GM19099 (cell line): ENCODE results near the gene LRRN3.

Experiments used
- POLR2A ChIP-seq: IDR thresholded peaks from 3 replicates; pipeline ENCODE4 v1.6.1; 2011; ENCODE audit warnings: low read depth; ENCODE audit not compliant: insufficient read length; ENCODE audit errors: extremely low read depth

LRRN3 gene

DNA sequence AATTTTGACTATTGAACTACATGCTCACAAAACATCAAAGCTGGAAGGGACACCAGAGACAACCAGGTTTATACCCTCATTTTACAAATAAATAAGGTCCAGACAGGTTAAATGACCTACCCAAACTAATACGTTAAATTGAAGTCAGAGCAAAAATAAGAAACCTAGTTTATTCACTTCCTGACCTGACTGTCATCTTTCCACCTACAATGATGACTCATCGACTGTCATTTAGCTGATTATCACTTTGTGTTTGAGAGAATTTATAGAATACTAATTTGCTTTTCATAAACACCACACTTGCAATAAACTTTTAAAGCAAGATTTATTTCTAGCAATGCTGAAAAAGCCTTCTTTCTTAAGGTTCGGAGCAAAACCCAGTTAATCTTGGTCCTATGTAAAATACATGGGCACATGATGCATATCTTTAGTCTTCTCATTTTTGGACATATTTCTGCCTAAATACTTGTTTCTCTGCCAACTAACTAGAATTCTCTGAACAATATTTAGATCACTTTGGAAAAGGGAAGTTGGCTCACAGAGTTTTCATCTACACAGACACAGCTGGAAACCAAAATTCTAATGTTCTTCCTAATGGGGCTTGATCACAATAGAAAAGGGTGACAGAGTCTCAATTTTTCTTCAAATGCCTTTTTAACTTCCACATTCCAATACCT lies 16.7 kb upstream of the LRRN3 start:
- TF ChIP-seq POLR2A = no peak

GRCh38 chr7:111074748-111075146 lies 16.2 kb upstream of the LRRN3 start:
- TF ChIP-seq POLR2A = no peak

- TF ChIP-seq POLR2A = no peak
Observed at GRCh38 chr7:111075498-111075897, 15.4 kb upstream of the LRRN3 start.

- no peak for TF ChIP-seq POLR2A
Observed at GRCh38 chr7:111076205-111076604, 14.7 kb upstream of the LRRN3 start.

DNA sequence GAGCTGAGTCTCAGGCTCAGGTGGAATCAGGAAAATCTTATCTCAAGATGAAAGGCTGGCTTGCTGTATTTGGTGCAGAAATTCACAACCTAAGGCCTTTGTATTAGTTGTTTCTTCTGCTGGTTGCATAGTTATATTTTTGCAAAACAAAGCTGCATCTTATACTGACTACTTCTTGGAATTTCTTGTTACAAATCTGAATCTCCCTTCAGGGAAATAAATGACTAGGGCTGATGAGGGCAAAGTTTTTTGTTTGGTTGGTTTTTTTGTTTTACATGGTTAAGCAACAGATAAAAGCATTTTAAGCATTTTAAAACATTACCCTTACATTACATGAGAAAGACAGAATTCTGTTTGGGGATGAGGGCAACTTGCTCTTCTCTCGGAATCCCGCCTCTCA lies 13.9 kb upstream of the LRRN3 start:
- no peak for TF ChIP-seq POLR2A

GRCh38 chr7:111080495-111081105 lies 10.3 kb upstream of the LRRN3 start:
- no peak for TF ChIP-seq POLR2A

DNA sequence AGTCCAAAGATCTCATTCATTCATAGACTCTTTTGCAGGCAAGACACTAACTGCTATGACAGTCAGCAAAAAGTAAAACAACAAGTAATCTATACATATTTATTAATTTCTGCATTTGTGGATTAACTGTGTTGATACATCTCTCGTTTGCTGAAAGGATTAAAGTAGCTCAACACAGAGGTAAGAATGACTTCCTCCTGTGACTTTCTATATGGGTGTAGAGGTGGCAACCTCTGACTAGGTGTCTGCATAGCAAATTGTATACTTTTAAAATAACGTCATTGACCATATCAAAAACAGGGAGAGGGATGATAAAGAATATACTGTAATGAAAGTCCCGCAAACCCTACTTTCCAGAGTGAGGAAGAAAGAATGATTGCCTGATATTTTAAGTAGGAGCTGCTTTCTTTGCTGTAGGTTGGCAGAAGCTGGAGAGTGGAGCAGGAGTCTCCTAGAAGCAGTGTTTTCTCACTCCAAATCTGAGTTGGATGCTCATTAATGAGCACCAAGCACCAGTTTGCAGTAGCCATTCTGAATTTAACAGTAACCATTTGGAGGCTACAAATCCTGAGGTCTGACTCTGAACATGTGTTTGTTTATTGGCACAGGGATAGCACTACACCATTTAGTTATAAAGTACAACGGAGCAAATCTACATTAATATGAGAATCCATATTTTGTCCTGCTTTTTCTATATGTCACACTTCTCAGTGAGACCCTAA lies 9.2 kb upstream of the LRRN3 start:
- no peak for TF ChIP-seq POLR2A

GRCh38 chr7:111082351-111082750 lies 8.6 kb upstream of the LRRN3 start:
- no peak for TF ChIP-seq POLR2A

DNA sequence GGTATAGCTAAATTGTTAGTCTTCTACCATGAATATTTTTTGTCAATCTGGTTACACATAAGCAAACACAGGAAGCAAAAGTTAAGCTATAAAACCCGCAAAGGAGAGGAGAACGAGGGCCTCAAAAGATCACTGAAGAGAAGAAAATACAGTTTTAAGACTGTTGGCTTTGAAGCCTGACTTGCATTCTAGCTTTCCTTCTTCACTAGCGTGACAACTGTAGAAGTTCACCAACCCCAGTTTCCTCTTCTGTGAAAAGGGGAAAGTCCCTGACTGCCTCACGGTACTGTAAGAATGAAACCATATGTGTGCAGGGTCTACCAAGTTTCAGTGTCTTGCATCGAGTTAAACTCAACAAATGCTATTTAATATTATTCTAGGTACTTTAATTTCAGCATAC lies 7.5 kb upstream of the LRRN3 start:
- no peak for TF ChIP-seq POLR2A

GRCh38 chr7:111085356-111085755 lies 5.6 kb upstream of the LRRN3 start:
- TF ChIP-seq POLR2A = no peak

DNA sequence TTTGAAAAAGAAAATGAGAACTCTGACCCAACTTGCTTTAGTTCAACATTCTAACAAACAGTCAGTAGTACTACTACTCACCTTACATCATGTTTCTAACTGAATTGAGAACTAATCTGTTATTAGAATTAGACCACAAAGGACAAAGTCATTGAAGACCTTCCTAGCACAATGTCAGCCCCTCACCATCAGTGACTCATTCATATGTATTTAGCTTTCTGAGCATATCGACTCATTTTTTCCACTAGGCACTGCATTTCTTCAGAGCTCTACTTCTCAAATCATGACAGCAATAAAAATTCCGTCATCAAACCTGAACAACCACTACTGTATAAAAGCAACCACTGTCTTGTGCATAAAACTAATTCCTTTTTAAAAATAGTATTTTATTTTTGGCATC lies 4.4 kb upstream of the LRRN3 start:
- no peak for TF ChIP-seq POLR2A

GRCh38 chr7:111088328-111088727 lies 2.6 kb upstream of the LRRN3 start:
- no peak for TF ChIP-seq POLR2A

DNA sequence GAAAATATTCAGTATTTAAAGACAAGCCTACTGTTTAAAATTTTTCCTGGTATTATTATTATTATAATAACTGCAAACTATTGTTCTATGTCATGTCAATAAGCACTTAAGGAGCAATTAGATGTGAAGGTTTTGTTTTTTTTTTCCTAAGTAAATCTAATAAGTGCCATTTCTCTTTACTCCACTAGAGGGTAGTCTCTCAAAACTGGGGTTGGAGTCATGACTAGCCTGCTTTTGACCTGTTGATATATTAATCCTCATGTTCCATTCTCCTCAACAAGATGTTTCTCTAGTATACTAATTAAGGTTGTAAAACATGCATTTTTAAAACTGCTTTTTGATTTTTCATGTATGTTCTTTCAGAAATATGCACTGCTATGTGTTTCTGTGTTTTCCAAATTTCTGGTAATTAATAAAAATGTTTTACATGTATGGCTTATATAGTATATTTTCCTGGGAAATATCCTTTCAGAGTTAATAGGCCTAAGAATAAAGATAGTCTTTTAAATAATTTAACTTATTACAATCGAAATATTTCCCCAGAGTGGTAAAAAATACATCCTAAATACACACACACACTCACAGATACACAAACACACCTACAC lies 1.0 kb upstream of the LRRN3 start:
- no peak for TF ChIP-seq POLR2A

DNA sequence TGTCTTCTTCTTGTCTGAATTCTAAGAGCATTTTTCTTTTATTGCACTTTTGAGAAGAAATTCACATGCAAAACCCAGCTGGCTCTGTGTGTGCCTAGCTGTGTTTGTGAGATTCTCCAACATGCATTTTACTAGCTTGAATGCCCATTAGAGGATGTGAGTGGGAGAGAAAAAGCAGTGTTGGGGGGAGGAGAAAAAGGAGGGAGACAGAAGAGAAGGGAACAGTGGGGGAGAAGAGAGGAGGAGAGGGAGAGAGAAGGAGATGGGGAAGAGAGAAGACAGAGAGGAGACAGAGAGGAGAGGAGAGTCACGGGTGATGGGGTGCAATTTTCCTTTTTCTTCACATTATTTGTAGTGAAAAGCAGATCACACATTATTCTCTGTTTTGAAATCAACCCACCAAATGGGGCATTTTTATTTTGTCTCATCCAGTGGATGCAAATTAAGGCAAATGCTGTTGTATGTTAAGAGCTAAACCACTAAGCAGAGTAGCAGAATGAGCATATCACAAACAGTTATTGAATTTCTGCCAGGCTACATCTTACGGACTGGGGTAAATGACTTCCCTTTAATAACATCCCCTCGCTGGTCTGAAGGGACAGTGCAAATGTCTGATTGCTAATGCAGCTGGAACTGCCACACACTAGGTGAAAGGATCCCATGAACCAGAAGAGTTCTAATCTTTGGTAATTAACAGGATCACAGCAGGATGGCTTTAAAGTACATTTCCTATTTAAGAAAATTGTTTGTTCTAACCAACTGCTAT lies 849 bp downstream of the LRRN3 start:
- no peak for TF ChIP-seq POLR2A
